Uterus (tissue), 2 donors: ENCODE results near the gene SEC31B.

Experiments used
- CTCF ChIP-seq, 4 experiments: fragments of 200-600 bp in 2 of 4; fragments of 450-650 bp in 2 of 4; sonication (generic) in 2 of 4; IDR thresholded peaks; one replicate each; pipeline ENCODE4 v1.5.1; 2016 to 2019; ENCODE audit warnings: antibody characterized with exemption in 4 of 4, mild to moderate bottlenecking in 2 of 4, moderate library complexity in 1 of 4
- POLR2A ChIP-seq, 2 donors: fragments of 450-650 bp; IDR thresholded peaks; one replicate each; pipeline ENCODE4 v1.6.1; 2016; ENCODE audit warnings: antibody characterized with exemption in 2 of 2, mild to moderate bottlenecking in 1 of 2, moderate library complexity in 1 of 2

GRCh38 chr10:100442548-100442947, 77.1 kb downstream of the SEC31B start:
- no peak for TF ChIP-seq CTCF (IDR thresholded peaks at IDR 0.05)
- TF ChIP-seq POLR2A (IDR thresholded peaks at IDR 0.05), result no peak
